ENCODE measurements around the gene CHST15. TPM values are rescaled to one million over a fixed set of nuclear protein-coding genes. Genes with fewer than 3 reads are reported as not detected.

CHST15 gene
- total and polyA plus RNA-seq, 2 of the 13 experiments (the other 11 are each of a cell fraction or from before 2014, with no cell fraction given), result 1.4 to 94.7 TPM

- ChIA-PET CTCF (ENCODE audit: low intra/inter-chr PET ratio, low total read pairs) (no interaction called here), POLR2A (no interaction called here)
- in situ Hi-C loops (cut with HindIII; ENCODE audit: extremely low pct_ligation_motif_present, low pct_unique_long_range_greater_than_20kb), result no loop called here
- no peaks in the 10 kb centered on the region for H4K20me1 ChIP-seq (ENCODE audit: insufficient read depth, low read length)
- BruUV-seq (replicated peaks), result no TSS peak
- no peak for ATAC-seq
- peaks cover 49% of the 10 kb centered on the region for H3K4me1 ChIP-seq (ENCODE audit: insufficient read depth, low read length)
- FAIRE-seq, result no peak
- 58% methylated on average over 5 of the region's 5 CpGs for WGBS (ENCODE audit: low lambda C conversion rate)
- DNase-seq (ENCODE audit: low spot score), result no peak
- H2AFZ ChIP-seq (ENCODE audit: low read length), result no peak overlapping the region
- no peaks in the 10 kb centered on the region for H3K9me3 ChIP-seq (ENCODE audit: low read length)
- no peaks in the 10 kb centered on the region for H3K79me2 ChIP-seq (ENCODE audit: insufficient read depth, low read length)
- no peaks in the 10 kb centered on the region for H3K36me3 ChIP-seq (replicated peaks in 1 of 2; ENCODE audit: control insufficient read depth in 1 of 2, insufficient read depth in 2 of 2, low read length in 2 of 2)
- intact Hi-C loops (cut with micrococcal nuclease; ENCODE audit: unreplicated experiment), result no loop called here
- H3K27ac ChIP-seq (ENCODE audit: extremely low read length, insufficient read depth, low read length), result no peak overlapping the region
- no peak overlapping the region for H3K9ac ChIP-seq (ENCODE audit: insufficient read depth, low read depth, low read length)
- no peak overlapping the region for H3K4me3 ChIP-seq (replicated peaks in 1 of 3; ENCODE audit: insufficient read depth in 1 of 3, low read depth in 2 of 3, low read length in 3 of 3)
- no peak for TF ChIP-seq EED (CRISPR knock-in tag; IDR thresholded peaks at IDR 0.05)
- TF ChIP-seq DBP (CRISPR knock-in tag; IDR thresholded peaks at IDR 0.05; ENCODE audit: not compliant biosample characterization), result no peak
- TF ChIP-seq SUZ12 (IDR thresholded peaks at IDR 0.05; ENCODE audit: low read depth, low read length), result no peak
- no peak for TF ChIP-seq HOXA9 (CRISPR knock-in tag; IDR thresholded peaks at IDR 0.05; ENCODE audit: borderline replicate concordance)
- TF ChIP-seq ZBTB40 (IDR thresholded peaks at IDR 0.05), result no peak
- no peak for TF ChIP-seq ZBTB40 (CRISPR knock-in tag; IDR thresholded peaks at IDR 0.05)
- TF ChIP-seq ZSCAN30 (CRISPR knock-in tag; IDR thresholded peaks at IDR 0.05), result no peak
- TF ChIP-seq FUBP1 (CRISPR knock-in tag; IDR thresholded peaks at IDR 0.05; ENCODE audit: borderline replicate concordance), result no peak
- no peak for TF ChIP-seq TP53 (CRISPR knock-in tag; conservative IDR thresholded peaks at IDR 0.05)
- peaks cover 18 to 68% of the 10 kb centered on the region in 2 experiments; a peak in 4 of 5 replicates for H3K27me3 ChIP-seq (ENCODE audit: control insufficient read depth in 1 of 2, insufficient read depth in 2 of 2, low read length in 2 of 2)
- no peak overlapping the region for H3K4me2 ChIP-seq (ENCODE audit: low read depth, low read length)
Measured at GRCh38 chr10:124128811-124129145, 35.4 kb upstream of the CHST15 start.

Measured in HepG2 (cell line).